Muscle layer of duodenum (tissue), 2 donors: ENCODE results near the gene NOSIP.

Experiments used
- H3K27ac ChIP-seq: one replicate; pipeline ENCODE4 v1.7.0; 2013; ENCODE audit warnings: mild to moderate bottlenecking, low read length
- H3K27me3 ChIP-seq: one replicate; pipeline ENCODE4 v1.7.0; 2013; ENCODE audit warnings: low read depth, mild to moderate bottlenecking, control low read depth, low read length
- H3K36me3 ChIP-seq, 2 donors: one replicate each; pipeline ENCODE4 v1.7.0; 2013; ENCODE audit warnings: low read length in 2 of 2, control low read depth in 1 of 2, mild to moderate bottlenecking in 1 of 2; ENCODE audit not compliant: insufficient read depth in 2 of 2, control insufficient read depth in 1 of 2
- H3K4me1 ChIP-seq, 2 donors: one replicate each; pipeline ENCODE4 v1.7.0; 2013; ENCODE audit warnings: low read length in 2 of 2, mild to moderate bottlenecking in 2 of 2, control low read depth in 1 of 2, moderate library complexity in 1 of 2; ENCODE audit not compliant: insufficient read depth in 2 of 2, control insufficient read depth in 1 of 2
- H3K4me3 ChIP-seq, 2 donors: one replicate each; pipeline ENCODE4 v1.7.0; 2013; ENCODE audit warnings: low read length in 2 of 2, low read depth in 1 of 2, mild to moderate bottlenecking in 1 of 2
- H3K9me3 ChIP-seq, 2 donors: one replicate each; pipeline ENCODE4 v1.7.0; 2013; ENCODE audit warnings: low read length in 2 of 2, control low read depth in 1 of 2, mild to moderate bottlenecking in 1 of 2; ENCODE audit not compliant: control insufficient read depth in 1 of 2
- donor health status: healthy.

Gene NOSIP

GRCh38 chr19:49594157-49594992 is 14.0 kb upstream of the NOSIP start:
- Histone ChIP-seq H3K4me1 (peaks cover 7 to 23% of the 10 kb centered on the region in 2 donors), H3K4me3 (no peak overlapping the region), H3K27me3 (no peaks in the 10 kb centered on the region), H3K9me3 (no peaks in the 10 kb centered on the region), H3K36me3 (peaks cover 10 to 36% of the 10 kb centered on the region in 2 donors), H3K27ac (peak overlapping the region; percentile 77)

- Histone ChIP-seq H3K27me3 (no peaks in the 10 kb centered on the region), H3K9me3 (no peaks in the 10 kb centered on the region), H3K36me3 (peaks cover 6 to 34% of the 10 kb centered on the region in 2 donors), H3K4me3 (peak overlapping the region; percentile 75 to 83), H3K4me1 (peaks cover 7 to 23% of the 10 kb centered on the region in 2 donors), H3K27ac (peak overlapping the region; percentile 77)
Observed at GRCh38 chr19:49593233-49594113, 13.1 kb upstream of the NOSIP start.

GRCh38 chr19:49592486-49593232 is 12.3 kb upstream of the NOSIP start:
- Histone ChIP-seq H3K4me3 (peak overlapping the region; percentile 75 to 83), H3K36me3 (peaks cover 6 to 32% of the 10 kb centered on the region in 2 donors), H3K4me1 (peaks cover 7 to 23% of the 10 kb centered on the region in 2 donors), H3K27ac (no peak overlapping the region), H3K9me3 (no peaks in the 10 kb centered on the region), H3K27me3 (no peaks in the 10 kb centered on the region)

GRCh38 chr19:49591731-49592485 is 11.6 kb upstream of the NOSIP start:
- Histone ChIP-seq H3K4me1 (peaks cover 7 to 23% of the 10 kb centered on the region in 2 donors), H3K36me3 (peaks cover 6 to 25% of the 10 kb centered on the region in 2 donors), H3K9me3 (no peaks in the 10 kb centered on the region), H3K4me3 (peak overlapping the region; percentile 75 to 83), H3K27me3 (no peaks in the 10 kb centered on the region), H3K27ac (no peak overlapping the region)

GRCh38 chr19:49590971-49591730 is 10.8 kb upstream of the NOSIP start, which contains the start of gene PRR12:
Gene PRR12 (plus strand): TSS chr19:49591182. CDS start chr19:49591655, 473 bp downstream.
- Histone ChIP-seq H3K27ac (peak within 1 kb of the TSS; percentile 85), H3K36me3 (peaks cover 6 to 19% of the 10 kb centered on the region in 2 donors), H3K4me3 (peak within 1 kb of the TSS; percentile 75 to 83), H3K27me3 (no peaks in the 10 kb centered on the region), H3K4me1 (peaks cover 7 to 23% of the 10 kb centered on the region in 2 donors), H3K9me3 (no peaks in the 10 kb centered on the region)

- H3K27ac ChIP-seq, result peak overlapping the region; percentile 85
- peaks cover 7 to 23% of the 10 kb centered on the region in 2 donors for H3K4me1 ChIP-seq
- H3K27me3 ChIP-seq, result no peaks in the 10 kb centered on the region
- peaks cover 6 to 11% of the 10 kb centered on the region in 2 donors for H3K36me3 ChIP-seq
- peak overlapping the region; percentile 74 to 75 for H3K4me3 ChIP-seq
- H3K9me3 ChIP-seq, result no peaks in the 10 kb centered on the region
Observed at GRCh38 chr19:49590071-49590970, 10.0 kb upstream of the NOSIP start.

- H3K4me3 ChIP-seq, result no peak overlapping the region
- H3K4me1 ChIP-seq, result peaks cover 7 to 23% of the 10 kb centered on the region in 2 donors
- H3K27ac ChIP-seq, result no peak overlapping the region
- H3K9me3 ChIP-seq, result no peaks in the 10 kb centered on the region
- H3K36me3 ChIP-seq, result peaks cover 6 to 7% of the 10 kb centered on the region in 2 donors
- H3K27me3 ChIP-seq, result no peaks in the 10 kb centered on the region
Observed at GRCh38 chr19:49589502-49589905, 9.1 kb upstream of the NOSIP start.

GRCh38 chr19:49588365-49589122 is 8.2 kb upstream of the NOSIP start:
- Histone ChIP-seq H3K27ac (no peak overlapping the region), H3K4me3 (no peak overlapping the region), H3K4me1 (peaks cover 5 to 15% of the 10 kb centered on the region in 2 donors), H3K9me3 (no peaks in the 10 kb centered on the region), H3K36me3 (no peaks in the 10 kb centered on the region), H3K27me3 (no peaks in the 10 kb centered on the region)

- peaks cover 0 to 5% of the 10 kb centered on the region in 2 donors for H3K4me1 ChIP-seq
- H3K9me3 ChIP-seq, result no peaks in the 10 kb centered on the region
- H3K27ac ChIP-seq, result no peak overlapping the region
- no peak overlapping the region for H3K4me3 ChIP-seq
- H3K36me3 ChIP-seq, result no peaks in the 10 kb centered on the region
- no peaks in the 10 kb centered on the region for H3K27me3 ChIP-seq
Observed at GRCh38 chr19:49587227-49587626, 6.9 kb upstream of the NOSIP start.
